Loucy (cell line): ENCODE measurements around the gene PRSS38.

Experiments used
- CTCF ChIP-seq: fragments of 200-600 bp; sonication (generic); conservative IDR thresholded peaks from 2 replicates; pipeline ENCODE4 v1.5.1; 2014; ENCODE audit warnings: mild to moderate bottlenecking, antibody characterized with exemption, low read length
- EZH2phosphoT487 ChIP-seq: fragments of 200-600 bp; IDR thresholded peaks from 2 replicates; pipeline ENCODE4 v1.6.1; 2018; ENCODE audit warnings: antibody characterized with exemption, mild to moderate bottlenecking, moderate library complexity, borderline replicate concordance

GRCh38 chr1:227889047-227889862 is 73.8 kb downstream of the PRSS38 start:
- TF ChIP-seq CTCF (no peak), EZH2phosphoT487 (no peak)
